H1 (cell line): Measurements from ENCODE around the gene DPF3. TPM values are rescaled to one million over a fixed set of nuclear protein-coding genes. Genes with fewer than 3 reads are reported as not detected.
A peak's percentile ranks its signal among the peaks of the same experiment; 100 is the strongest.

Experiments used
- CTCF ChIA-PET: fragments of 300-600 bp; sonication (Branson Sonifier 250); formaldehyde crosslinking; loops from one replicate; lab custom pipeline; 2021; ENCODE audit not compliant: partially characterized antibody; lab: Charles Lee
- POLR2A ChIA-PET: fragments of 300-600 bp; sonication (Branson Sonifier 250); formaldehyde crosslinking; loops from one replicate; lab custom pipeline; 2021; ENCODE audit warnings: inconsistent platforms; ENCODE audit not compliant: partially characterized antibody; lab: Charles Lee
- DNase-seq, 2 experiments: peaks; one replicate each; pipeline versions ENCODE4 v3.0.0 to v3.0.0-alpha.2; 2010 to 2022; ENCODE audit warnings: low spot score in 2 of 2, low read depth in 1 of 2, mixed read lengths in 1 of 2
- FAIRE-seq: peaks from 2 replicates; lab custom pipeline; 2011; peaks lifted over from hg19 to GRCh38; lab: Jason Lieb, UNC
- H2AFZ ChIP-seq: 2 replicates; pipeline ENCODE4 v1.8.1; 2012; ENCODE audit warnings: low read length, inconsistent platforms
- H2AK5ac ChIP-seq: 2 replicates; pipeline ENCODE4 v1.6.1; 2013; ENCODE audit warnings: low read depth, low read length
- H2BK120ac ChIP-seq: replicated peaks from 2 replicates; pipeline ENCODE3; 2013; ENCODE audit warnings: low read depth, low read length, inconsistent platforms
- H2BK12ac ChIP-seq: 2 replicates; pipeline ENCODE4 v1.6.1; 2013; ENCODE audit warnings: low read depth, low read length
- H2BK15ac ChIP-seq: 2 replicates; pipeline ENCODE4 v1.6.1; 2013; ENCODE audit warnings: low read length
- H2BK20ac ChIP-seq: 2 replicates; pipeline ENCODE4 v1.6.1; 2013; ENCODE audit warnings: low read length
- H2BK5ac ChIP-seq: 2 replicates; pipeline ENCODE4 v1.6.1; 2013; ENCODE audit warnings: low read depth, low read length
- H3K14ac ChIP-seq: 2 replicates; pipeline ENCODE4 v1.6.1; 2013; ENCODE audit warnings: inconsistent platforms; ENCODE audit not compliant: insufficient read length
- H3K18ac ChIP-seq: 2 replicates; pipeline ENCODE4 v1.6.1; 2013; ENCODE audit warnings: low read length; ENCODE audit errors: extremely low read depth
- H3K23ac ChIP-seq: 2 replicates; pipeline ENCODE4 v1.6.1; 2013; ENCODE audit warnings: inconsistent platforms; ENCODE audit not compliant: insufficient read length
- H3K23me2 ChIP-seq: 2 replicates; pipeline ENCODE4 v1.6.1; 2013; ENCODE audit warnings: low read depth, low read length
- H3K27ac ChIP-seq: 2 replicates; pipeline ENCODE4 v1.6.1; 2011; ENCODE audit warnings: low read depth, low read length, inconsistent platforms
- H3K27me3 ChIP-seq, 4 experiments: replicated peaks in 1 of 4; 1 replicate in 1 of 4; 2 replicates in 3 of 4; pipeline versions ENCODE4 v1.6.1 to v1.8.1; 2011 to 2013; ENCODE audit warnings: low read length in 3 of 4, mild to moderate bottlenecking in 3 of 4, inconsistent platforms in 2 of 4, mixed read lengths in 2 of 4, moderate library complexity in 1 of 4; ENCODE audit not compliant: control insufficient read depth in 3 of 4, insufficient read depth in 3 of 4; ENCODE audit errors: extremely low read depth in 1 of 4
- H3K36me3 ChIP-seq, 4 experiments: 2 replicates each; pipeline versions ENCODE4 v1.6.1 to v1.8.1; 2011 to 2013; ENCODE audit warnings: mild to moderate bottlenecking in 4 of 4, low read length in 3 of 4, moderate library complexity in 2 of 4, control low read depth in 1 of 4, inconsistent platforms in 1 of 4; ENCODE audit not compliant: insufficient read depth in 4 of 4, control insufficient read depth in 2 of 4
- H3K4ac ChIP-seq: replicated peaks from 2 replicates; pipeline ENCODE3; 2013; ENCODE audit warnings: low read length, low read depth, mixed read lengths, inconsistent platforms; ENCODE audit not compliant: insufficient read length
- H3K4me1 ChIP-seq, 4 experiments: replicated peaks in 1 of 4; 1 replicate in 1 of 4; 2 replicates in 3 of 4; pipeline versions ENCODE4 v1.6.1 to v1.8.1; 2011 to 2013; ENCODE audit warnings: low read length in 3 of 4, inconsistent platforms in 2 of 4, mixed read lengths in 1 of 4; ENCODE audit not compliant: insufficient read depth in 4 of 4, control insufficient read depth in 3 of 4
- H3K4me2 ChIP-seq, 2 experiments: 2 replicates each; pipeline versions ENCODE4 v1.6.1 to v1.8.1; 2011 to 2013; ENCODE audit warnings: low read depth in 2 of 2, low read length in 2 of 2, control low read depth in 1 of 2, inconsistent platforms in 1 of 2, mild to moderate bottlenecking in 1 of 2; ENCODE audit not compliant: insufficient read depth in 1 of 2
- H3K4me3 ChIP-seq, 4 experiments: fragments of 200-600, 300-600 bp in 1 of 4; sonication (generic), shearing (Covaris generic), sonication (Bioruptor Twin) in 1 of 4; 2 replicates each; pipeline versions ENCODE4 v1.5.1 to v1.8.1; 2011 to 2016; ENCODE audit warnings: low read length in 4 of 4, low read depth in 3 of 4, control low read depth in 2 of 4, inconsistent platforms in 2 of 4, mild to moderate bottlenecking in 2 of 4, mixed read lengths in 1 of 4, moderate library complexity in 1 of 4; ENCODE audit not compliant: insufficient read depth in 2 of 4; ENCODE audit errors: extremely low read depth in 1 of 4
- H3K56ac ChIP-seq: replicated peaks from 2 replicates; pipeline ENCODE3; 2013; ENCODE audit warnings: low read depth, mild to moderate bottlenecking, mixed read lengths, low read length, inconsistent platforms; ENCODE audit not compliant: insufficient read length
- H3K79me1 ChIP-seq: 2 replicates; pipeline ENCODE4 v1.6.1; 2013; ENCODE audit warnings: low read depth, low read length, control low read depth
- H3K79me2 ChIP-seq, 2 experiments: 2 replicates each; pipeline versions ENCODE4 v1.6.1 to v1.8.1; 2012 to 2013; ENCODE audit warnings: low read length in 2 of 2, mild to moderate bottlenecking in 2 of 2, inconsistent platforms in 1 of 2; ENCODE audit not compliant: insufficient read depth in 2 of 2, control insufficient read depth in 1 of 2
- H3K9ac ChIP-seq, 4 experiments: replicated peaks in 1 of 4; 1 replicate in 1 of 4; 2 replicates in 3 of 4; pipeline versions ENCODE4 v1.6.1 to v1.8.1; 2011 to 2013; ENCODE audit warnings: low read depth in 3 of 4, low read length in 3 of 4, control low read depth in 2 of 4, mild to moderate bottlenecking in 2 of 4, moderate library complexity in 2 of 4, inconsistent platforms in 1 of 4; ENCODE audit errors: extremely low read depth in 1 of 4
- H3K9me3 ChIP-seq, 2 experiments: 2 replicates each; pipeline versions ENCODE4 v1.6.1 to v1.8.1; 2012 to 2013; ENCODE audit warnings: mild to moderate bottlenecking in 2 of 2, moderate library complexity in 2 of 2, control low read depth in 1 of 2, inconsistent platforms in 1 of 2, low read depth in 1 of 2, low read length in 1 of 2, mixed read lengths in 1 of 2; ENCODE audit not compliant: insufficient read depth in 2 of 2
- H4K20me1 ChIP-seq, 2 experiments: replicated peaks in 1 of 2; 2 replicates each; pipeline versions ENCODE3 to v1.8.1; 2011 to 2013; ENCODE audit warnings: inconsistent platforms in 2 of 2, low read length in 2 of 2, mild to moderate bottlenecking in 1 of 2; ENCODE audit not compliant: insufficient read depth in 2 of 2, control insufficient read depth in 1 of 2
- H4K5ac ChIP-seq: 2 replicates; pipeline ENCODE4 v1.6.1; 2013; ENCODE audit warnings: low read length, low read depth, mixed read lengths, inconsistent platforms; ENCODE audit not compliant: insufficient read length
- H4K8ac ChIP-seq: 2 replicates; pipeline ENCODE4 v1.8.0; 2013; ENCODE audit warnings: mild to moderate bottlenecking, moderate library complexity, low read length, inconsistent platforms; ENCODE audit not compliant: insufficient read depth; ENCODE audit errors: extremely low read depth
- H4K91ac ChIP-seq: replicated peaks from 2 replicates; pipeline ENCODE3; 2013; ENCODE audit warnings: low read length, mixed read lengths, inconsistent platforms; ENCODE audit not compliant: insufficient read length
- JUN ChIP-seq: IDR thresholded peaks from 2 replicates; pipeline ENCODE4 v1.6.1; 2011; ENCODE audit warnings: low read depth, mild to moderate bottlenecking, improper control_type of control experiment, low read length
- JUND ChIP-seq: IDR thresholded peaks from 2 replicates; pipeline ENCODE4 v1.6.1; 2011; ENCODE audit warnings: mild to moderate bottlenecking, improper control_type of control experiment, low read length
- MAFK ChIP-seq: IDR thresholded peaks from 2 replicates; pipeline ENCODE4 v1.6.1; 2012; ENCODE audit warnings: low read depth, mild to moderate bottlenecking, improper control_type of control experiment, low read length
- NANOG ChIP-seq: IDR thresholded peaks from 2 replicates; pipeline ENCODE4 v1.6.1; 2011; ENCODE audit warnings: low read length, low read depth, mild to moderate bottlenecking, inconsistent platforms; ENCODE audit not compliant: insufficient read depth, poor library complexity, severe bottlenecking
- POU5F1 ChIP-seq: IDR thresholded peaks from 2 replicates; pipeline ENCODE4 v1.6.1; 2011; ENCODE audit warnings: low read depth, mild to moderate bottlenecking, low read length, moderate library complexity
- RXRA ChIP-seq: IDR thresholded peaks from 2 replicates; pipeline ENCODE4 v1.6.1; 2011; ENCODE audit warnings: low read depth, mild to moderate bottlenecking, low read length, moderate library complexity; ENCODE audit not compliant: insufficient read depth
- SAP30 ChIP-seq: fragments of 300-600 bp; sonication (generic); IDR thresholded peaks from 2 replicates; pipeline ENCODE4 v1.7.1; 2012; ENCODE audit warnings: low read length, moderate library complexity, mild to moderate bottlenecking, inconsistent platforms; ENCODE audit not compliant: insufficient read depth, insufficient replicate concordance
- SP2 ChIP-seq: IDR thresholded peaks from 2 replicates; pipeline ENCODE4 v1.6.1; 2012; ENCODE audit warnings: mild to moderate bottlenecking, low read length, inconsistent platforms
- YY1 ChIP-seq: IDR thresholded peaks from 2 replicates; pipeline ENCODE4 v1.6.1; 2011; ENCODE audit warnings: low read depth, mild to moderate bottlenecking, low read length
- WGBS, 2 experiments: shearing (Covaris generic) in 1 of 2; methylation state at CpG; one replicate each; pipeline versions ENCODE4 v1.1.6 to v1.1.7; 2013 to 2015; ENCODE audit warnings: low lambda C conversion rate in 2 of 2, mixed read lengths in 2 of 2, inconsistent platforms in 1 of 2, low coverage in 1 of 2, missing lambda C conversion rate in 1 of 2; ENCODE audit not compliant: insufficient replicate concordance in 2 of 2, insufficient coverage in 1 of 2, insufficient read length in 1 of 2; ENCODE audit errors: extremely low coverage in 1 of 2, missing lambda C conversion rate in 1 of 2; 5-methylcytosine and 5-hydroxymethylcytosine counted together
- polyA plus RNA-seq, 7 experiments: library from polyadenylated mRNA; depleted of rRNA in 3 of 7; stranded (reverse) in 5 of 7; unstranded in 2 of 7; fragments of >200 nt in 5 of 7; fragments of 200-250 nt in 2 of 7; gene quantifications; 1 replicate in 5 of 7; 2 replicates in 1 of 7; 4 replicates in 1 of 7; pipeline versions ENCODE4 v1.2.1 to v1.2.3, GENCODE V29; 2011 to 2013; ENCODE audit warnings: missing spikeins in 2 of 7, mixed read lengths in 2 of 7
- total RNA-seq: library from RNA; stranded (reverse); fragmentation: NEBNext Ultra II Directional; extraction: Animal tissue kit (Norgen Biotek cat#: 25700); gene quantifications from 2 replicates; pipeline ENCODE4 v1.2.1, GENCODE V29; 2021

Gene DPF3
- total and polyA plus RNA-seq, 2 of the 8 experiments (the other 6 are each of a cell fraction or from before 2014, with no cell fraction given): 0.19 TPM; not detected in 1

DNA sequence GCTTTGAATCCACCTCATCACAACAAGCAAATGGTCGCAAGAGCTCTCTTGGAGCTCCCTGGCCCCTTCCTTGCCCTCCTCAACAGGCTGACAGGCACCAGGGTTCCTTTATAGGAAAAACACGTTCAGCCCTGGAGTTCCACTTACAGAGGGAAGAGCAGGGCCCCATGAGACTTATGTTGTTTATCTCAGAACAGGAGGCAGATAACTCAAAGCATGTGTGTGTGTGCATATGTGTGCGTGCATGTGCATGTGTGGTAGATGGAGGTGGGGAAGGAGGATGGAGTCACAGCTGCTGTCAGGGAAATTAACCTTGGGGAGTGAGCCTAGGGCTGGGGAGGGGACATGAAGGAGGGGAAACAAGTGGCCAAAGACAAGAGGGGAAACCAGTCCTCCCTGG lies 138.1 kb downstream of the DPF3 start:
- peaks cover 0 to 2% of the 10 kb centered on the region in 2 experiments for H4K20me1 ChIP-seq
- WGBS, 2 experiments: 79% methylated on average over 3 of the region's 3 CpGs; no CpG with 5 or more reads in 1 of the 2 experiments
- H3K4ac ChIP-seq: no peak overlapping the region
- H2BK5ac ChIP-seq: no peak overlapping the region
- TF ChIP-seq SAP30 (no peak), SP2 (no peak), JUN (no peak), NANOG (no peak), RXRA (no peak), JUND (no peak), MAFK (no peak), YY1 (no peak), POU5F1 (no peak)
- no peaks in the 10 kb centered on the region; a peak in 1 of 7 replicates for H3K27me3 ChIP-seq
- no peak overlapping the region for H4K5ac ChIP-seq
- H3K18ac ChIP-seq: no peak overlapping the region
- H2AFZ ChIP-seq: no peak overlapping the region
- no peak for FAIRE-seq
- no peak overlapping the region for H3K4me2 ChIP-seq
- H3K9me3 ChIP-seq: peaks cover 7 to 9% of the 10 kb centered on the region in 2 experiments; a peak in 2 of 4 replicates
- H3K36me3 ChIP-seq: no peaks in the 10 kb centered on the region
- no peak overlapping the region for H2BK15ac ChIP-seq
- H4K91ac ChIP-seq: no peak overlapping the region
- H2BK120ac ChIP-seq: no peak overlapping the region
- no peaks in the 10 kb centered on the region for H3K79me1 ChIP-seq
- no peak overlapping the region for H2BK20ac ChIP-seq
- no peaks in the 10 kb centered on the region for H3K79me2 ChIP-seq
- H3K14ac ChIP-seq: no peak overlapping the region
- H3K9ac ChIP-seq: no peak overlapping the region
- H3K23ac ChIP-seq: no peak overlapping the region
- no peaks in the 10 kb centered on the region for H3K4me1 ChIP-seq
- DNase-seq: no peak
- no peak overlapping the region for H2AK5ac ChIP-seq
- no peak overlapping the region for H2BK12ac ChIP-seq
- 0 out of 2 replicates have a peak overlapping the region, but pooled peaks have one; percentile 18 for H4K8ac ChIP-seq
- H3K56ac ChIP-seq: no peak overlapping the region
- H3K27ac ChIP-seq: no peak overlapping the region
- CTCF ChIA-PET: interaction anchor here (0.6 to 1.5 kb wide), 7 partner anchors 57 to 244 kb away, joined by 3 to 7 read pairs (median 3); no protein-coding TSS in a partner anchor
- H3K23me2 ChIP-seq: no peaks in the 10 kb centered on the region
- POLR2A ChIA-PET: no interaction called here
- no peak overlapping the region for H3K4me3 ChIP-seq
